Measurements from ENCODE around the gene CDH23. TPM values are rescaled to one million over a fixed set of nuclear protein-coding genes. Genes with fewer than 3 reads are reported as not detected.

The CDH23 gene
- total and polyA plus RNA-seq, 2 donors (not counting 1 experiment from before 2014, with no cell fraction given), result 0.37 to 0.89 TPM

GRCh38 chr10:71651928-71652327, 255.2 kb downstream of the CDH23 start:
- POLR2A ChIA-PET, result no interaction called here
- Histone ChIP-seq H4K20me1 (ENCODE audit: control insufficient read depth, insufficient read depth, low read length, poor library complexity, severe bottlenecking) (no peaks in the 10 kb centered on the region), H2AFZ (ENCODE audit: insufficient read depth, low read depth, low read length, poor library complexity, severe bottlenecking) (no peak overlapping the region), H3K27me3 (replicated peaks in 1 of 4; ENCODE audit: control extremely low read depth in 1 of 4, control insufficient read depth in 3 of 4, insufficient read depth in 4 of 4, low read length in 3 of 4) (no peaks in the 10 kb centered on the region), H3K27ac (ENCODE audit: low read length in 2 of 2) (no peak overlapping the region), H3K4me3 (ENCODE audit: control extremely low read depth in 1 of 5, extremely low read depth in 1 of 5, insufficient read depth in 1 of 5, low read depth in 2 of 5, low read length in 4 of 5) (no peak overlapping the region), H3K36me3 (replicated peaks in 1 of 2; ENCODE audit: control extremely low read depth in 1 of 2, control insufficient read depth in 1 of 2, extremely low read depth in 1 of 2, insufficient read depth in 2 of 2, low read length in 1 of 2) (no peaks in the 10 kb centered on the region), H3K4me1 (ENCODE audit: control insufficient read depth in 2 of 2, insufficient read depth in 2 of 2, low read length in 2 of 2) (peaks cover 0 to 16% of the 10 kb centered on the region in 2 donors), H3K9me3 (ENCODE audit: control extremely low read depth in 1 of 3, control insufficient read depth in 2 of 3, insufficient read depth in 1 of 3, low read length in 2 of 3) (no peaks in the 10 kb centered on the region), H3K79me2 (ENCODE audit: control insufficient read depth, insufficient read depth, low read length) (no peaks in the 10 kb centered on the region), H3K9ac (ENCODE audit: low read length) (no peak overlapping the region), H3K4me2 (replicated peaks; ENCODE audit: low read depth, low read length, poor library complexity, severe bottlenecking) (no peak overlapping the region)
- 73% methylated on average over 4 of the region's 4 CpGs for WGBS (ENCODE audit: insufficient coverage)
- no peak overlapping the region for H3K4me3 Mint-ChIP-seq
- TF ChIP-seq EZH2 (IDR thresholded peaks at IDR 0.05; ENCODE audit: borderline replicate concordance, insufficient read depth, low read depth, low read length, poor library complexity, severe bottlenecking), result no peak
- TF ChIP-seq CTCF (IDR thresholded peaks at IDR 0.05), result no peak
- ATAC-seq (ENCODE audit: low read depth) (no peak), DNase-seq (no peak)
- H3K27ac Mint-ChIP-seq, result no peak overlapping the region
- H3K9me3 Mint-ChIP-seq (ENCODE audit: insufficient read depth), result no peaks in the 10 kb centered on the region
- intact Hi-C loops (cut with micrococcal nuclease), result no loop called here
- CTCF ChIA-PET, result no interaction called here
- no peaks in the 10 kb centered on the region for H3K27me3 Mint-ChIP-seq
- H3K4me1 Mint-ChIP-seq, result peaks cover 15% of the 10 kb centered on the region

GRCh38 chr10:71653044-71653443, 256.3 kb downstream of the CDH23 start:
- TF ChIP-seq CTCF (IDR thresholded peaks at IDR 0.05) (no peak), EZH2 (IDR thresholded peaks at IDR 0.05; ENCODE audit: borderline replicate concordance, insufficient read depth, low read depth, low read length, poor library complexity, severe bottlenecking) (no peak)
- no peaks in the 10 kb centered on the region for H4K20me1 ChIP-seq (ENCODE audit: control insufficient read depth, insufficient read depth, low read length, poor library complexity, severe bottlenecking)

More at GRCh38 chr10:71653044-71653443, 256.3 kb downstream of the CDH23 start:
- H3K4me3 ChIP-seq (ENCODE audit: control extremely low read depth in 1 of 5, extremely low read depth in 1 of 5, insufficient read depth in 1 of 5, low read depth in 2 of 5, low read length in 4 of 5), result no peak overlapping the region
- H3K27ac Mint-ChIP-seq, result no peak overlapping the region
- no peaks in the 10 kb centered on the region for H3K9me3 ChIP-seq (ENCODE audit: control extremely low read depth in 1 of 3, control insufficient read depth in 2 of 3, insufficient read depth in 1 of 3, low read length in 2 of 3)
- intact Hi-C loops (cut with micrococcal nuclease), result no loop called here
- no peaks in the 10 kb centered on the region for H3K27me3 ChIP-seq (replicated peaks in 1 of 4; ENCODE audit: control extremely low read depth in 1 of 4, control insufficient read depth in 3 of 4, insufficient read depth in 4 of 4, low read length in 3 of 4)
- WGBS (ENCODE audit: insufficient coverage), result 83% methylated on average over 1 of the region's 1 CpG
- CTCF ChIA-PET, result no interaction called here
- H3K27me3 Mint-ChIP-seq, result no peaks in the 10 kb centered on the region
- DNase-seq (no peak), ATAC-seq (ENCODE audit: low read depth) (no peak)
- no peak overlapping the region for H3K4me3 Mint-ChIP-seq
- no peak overlapping the region for H3K27ac ChIP-seq (ENCODE audit: low read length in 2 of 2)
- H3K79me2 ChIP-seq (ENCODE audit: control insufficient read depth, insufficient read depth, low read length), result no peaks in the 10 kb centered on the region
- H2AFZ ChIP-seq (ENCODE audit: insufficient read depth, low read depth, low read length, poor library complexity, severe bottlenecking), result no peak overlapping the region
- peaks cover 13% of the 10 kb centered on the region for H3K4me1 Mint-ChIP-seq
- no peaks in the 10 kb centered on the region for H3K9me3 Mint-ChIP-seq (ENCODE audit: insufficient read depth)
- H3K4me2 ChIP-seq (replicated peaks; ENCODE audit: low read depth, low read length, poor library complexity, severe bottlenecking), result no peak overlapping the region
- no peak overlapping the region for H3K9ac ChIP-seq (ENCODE audit: low read length)
- POLR2A ChIA-PET, result interaction anchor here (0.7 kb wide), 1 partner anchor 230 kb away, joined by 6 read pairs; no protein-coding TSS in a partner anchor
- peaks cover 0 to 16% of the 10 kb centered on the region in 2 donors for H3K4me1 ChIP-seq (ENCODE audit: control insufficient read depth in 2 of 2, insufficient read depth in 2 of 2, low read length in 2 of 2)
- H3K36me3 ChIP-seq (replicated peaks in 1 of 2; ENCODE audit: control extremely low read depth in 1 of 2, control insufficient read depth in 1 of 2, extremely low read depth in 1 of 2, insufficient read depth in 2 of 2, low read length in 1 of 2), result no peaks in the 10 kb centered on the region
